ENCODE measurements around the gene ACVRL1. TPM values are rescaled to one million over a fixed set of nuclear protein-coding genes. Genes with fewer than 3 reads are reported as not detected.
A peak's percentile ranks its signal among the peaks of the same experiment; 100 is the strongest.

The ACVRL1 gene
- total and polyA plus RNA-seq, 9 of the 15 experiments (the other 6 are each of a cell fraction or from before 2014, with no cell fraction given) = 0.07 to 1.4 (median 0.30) TPM

GRCh38 chr12:51868821-51869495, 38.3 kb upstream of the ACVRL1 start:
- no peak for FAIRE-seq
- in situ Hi-C loops (cut with MboI) = no loop called here
- Histone ChIP-seq H3K4me3 (no peak overlapping the region), H3K79me2 (ENCODE audit: control insufficient read depth, insufficient read depth, low read length) (no peaks in the 10 kb centered on the region), H4K20me1 (replicated peaks; ENCODE audit: control insufficient read depth, insufficient read depth, low read length) (peaks cover 9% of the 10 kb centered on the region), H3K36me3 (ENCODE audit: control insufficient read depth, insufficient read depth, low read length) (no peaks in the 10 kb centered on the region), H3K27me3 (ENCODE audit: control insufficient read depth in 2 of 2, insufficient read depth in 2 of 2, low read length in 2 of 2) (peaks cover 42 to 85% of the 10 kb centered on the region in 2 experiments), H2AFZ (ENCODE audit: low read depth, low read length) (0 out of 2 replicates have a peak overlapping the region, but pooled peaks have one; percentile 32), H3K4me2 (ENCODE audit: insufficient read depth, low read length) (peak overlapping the region; percentile 43; the same call in 1 of the 2 replicates), H3K27ac (ENCODE audit: extremely low read depth, low read depth, low read length) (no peak overlapping the region), H3K9ac (ENCODE audit: insufficient read depth in 1 of 2, low read depth in 2 of 2, low read length in 2 of 2) (peak overlapping the region in 1 of 2 experiments; percentile 78; a peak in 2 of 4 replicates), H3K4me1 (replicated peaks in 1 of 2; ENCODE audit: control insufficient read depth in 2 of 2, insufficient read depth in 2 of 2, low read length in 2 of 2) (peaks cover 7 to 29% of the 10 kb centered on the region in 2 experiments; a peak in 4 of 5 replicates), H3K9me3 (replicated peaks; ENCODE audit: control insufficient read depth, insufficient read depth, low read depth, low read length) (no peaks in the 10 kb centered on the region), H3K9me1 (ENCODE audit: control insufficient read depth, insufficient read depth, low read length) (no peaks in the 10 kb centered on the region)
- 3% methylated on average over 27 of the region's 67 CpGs for WGBS (ENCODE audit: insufficient coverage, low coverage, missing lambda C conversion rate)
- peak; percentile 54 for ATAC-seq
- CTCF ChIA-PET (ENCODE audit: low intra/inter-chr PET ratio) = no interaction called here
- intact Hi-C loops (cut with micrococcal nuclease) = no loop called here
- POLR2A ChIA-PET = interaction anchor here (0.6 kb wide), 1 partner anchor 409 kb away, joined by 3 read pairs; no protein-coding TSS in a partner anchor
- BruUV-seq (replicated peaks) = no TSS peak
- peak in 3 of 4 experiments; percentile 18 to 73 (median 68) for DNase-seq (ENCODE audit: extremely low read depth in 1 of 4, low spot score in 3 of 4)
- no peak for TF ChIP-seq ELF1 (tag; IDR thresholded peaks at IDR 0.05)
- TF ChIP-seq, protein P1, sequence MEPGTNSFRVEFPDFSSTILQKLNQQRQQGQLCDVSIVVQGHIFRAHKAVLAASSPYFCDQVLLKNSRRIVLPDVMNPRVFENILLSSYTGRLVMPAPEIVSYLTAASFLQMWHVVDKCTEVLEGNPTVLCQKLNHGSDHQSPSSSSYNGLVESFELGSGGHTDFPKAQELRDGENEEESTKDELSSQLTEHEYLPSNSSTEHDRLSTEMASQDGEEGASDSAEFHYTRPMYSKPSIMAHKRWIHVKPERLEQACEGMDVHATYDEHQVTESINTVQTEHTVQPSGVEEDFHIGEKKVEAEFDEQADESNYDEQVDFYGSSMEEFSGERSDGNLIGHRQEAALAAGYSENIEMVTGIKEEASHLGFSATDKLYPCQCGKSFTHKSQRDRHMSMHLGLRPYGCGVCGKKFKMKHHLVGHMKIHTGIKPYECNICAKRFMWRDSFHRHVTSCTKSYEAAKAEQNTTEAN (CRISPR knock-in tag; IDR thresholded peaks at IDR 0.05) = no peak
- no peak for TF ChIP-seq ZNF79 (CRISPR knock-in tag; IDR thresholded peaks at IDR 0.05; ENCODE audit: low read depth)
- no peak for TF ChIP-seq RNF2 (IDR thresholded peaks at IDR 0.05)
- TF ChIP-seq NUFIP1 (IDR thresholded peaks at IDR 0.05; ENCODE audit: partially characterized antibody) = no peak
- no peak for TF ChIP-seq CCNT2 (IDR thresholded peaks at IDR 0.05; ENCODE audit: borderline replicate concordance, extremely low read depth, insufficient read length, low read depth, low read length)
- no peak for TF ChIP-seq CBX8 (IDR thresholded peaks at IDR 0.05; ENCODE audit: borderline replicate concordance, extremely low read depth, low read depth, low read length, poor library complexity, severe bottlenecking)
- TF ChIP-seq, protein P2, sequence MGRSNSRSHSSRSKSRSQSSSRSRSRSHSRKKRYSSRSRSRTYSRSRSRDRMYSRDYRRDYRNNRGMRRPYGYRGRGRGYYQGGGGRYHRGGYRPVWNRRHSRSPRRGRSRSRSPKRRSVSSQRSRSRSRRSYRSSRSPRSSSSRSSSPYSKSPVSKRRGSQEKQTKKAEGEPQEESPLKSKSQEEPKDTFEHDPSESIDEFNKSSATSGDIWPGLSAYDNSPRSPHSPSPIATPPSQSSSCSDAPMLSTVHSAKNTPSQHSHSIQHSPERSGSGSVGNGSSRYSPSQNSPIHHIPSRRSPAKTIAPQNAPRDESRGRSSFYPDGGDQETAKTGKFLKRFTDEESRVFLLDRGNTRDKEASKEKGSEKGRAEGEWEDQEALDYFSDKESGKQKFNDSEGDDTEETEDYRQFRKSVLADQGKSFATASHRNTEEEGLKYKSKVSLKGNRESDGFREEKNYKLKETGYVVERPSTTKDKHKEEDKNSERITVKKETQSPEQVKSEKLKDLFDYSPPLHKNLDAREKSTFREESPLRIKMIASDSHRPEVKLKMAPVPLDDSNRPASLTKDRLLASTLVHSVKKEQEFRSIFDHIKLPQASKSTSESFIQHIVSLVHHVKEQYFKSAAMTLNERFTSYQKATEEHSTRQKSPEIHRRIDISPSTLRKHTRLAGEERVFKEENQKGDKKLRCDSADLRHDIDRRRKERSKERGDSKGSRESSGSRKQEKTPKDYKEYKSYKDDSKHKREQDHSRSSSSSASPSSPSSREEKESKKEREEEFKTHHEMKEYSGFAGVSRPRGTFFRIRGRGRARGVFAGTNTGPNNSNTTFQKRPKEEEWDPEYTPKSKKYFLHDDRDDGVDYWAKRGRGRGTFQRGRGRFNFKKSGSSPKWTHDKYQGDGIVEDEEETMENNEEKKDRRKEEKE (IDR thresholded peaks at IDR 0.05; ENCODE audit: borderline replicate concordance in 1 of 2, control insufficient read depth in 1 of 2, low read depth in 2 of 2, low read length in 1 of 2) = no peak
- TF ChIP-seq, protein P3, sequence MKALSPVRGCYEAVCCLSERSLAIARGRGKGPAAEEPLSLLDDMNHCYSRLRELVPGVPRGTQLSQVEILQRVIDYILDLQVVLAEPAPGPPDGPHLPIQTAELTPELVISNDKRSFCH (CRISPR knock-in tag; IDR thresholded peaks at IDR 0.05) = no peak
- TF ChIP-seq, protein P3 (tag; IDR thresholded peaks at IDR 0.05) = no peak
- no peak for TF ChIP-seq KLF13 (tag; IDR thresholded peaks at IDR 0.05; ENCODE audit: borderline replicate concordance, low read depth)
- TF ChIP-seq RAD51 (IDR thresholded peaks at IDR 0.05; ENCODE audit: borderline replicate concordance, low read depth) = no peak
- TF ChIP-seq ZNF324 (CRISPR knock-in tag; IDR thresholded peaks at IDR 0.05) = no peak
- TF ChIP-seq SIX5 (IDR thresholded peaks at IDR 0.05; ENCODE audit: borderline replicate concordance in 1 of 2, insufficient read depth in 1 of 2, low read depth in 1 of 2, low read length in 2 of 2) = no peak
- no peak for TF ChIP-seq CHD1 (IDR thresholded peaks at IDR 0.05; ENCODE audit: low read length)
- TF ChIP-seq CHCHD3 (CRISPR knock-in tag; IDR thresholded peaks at IDR 0.05) = no peak
